ENCODE measurements around the gene PM20D2.

- TF ChIP-seq POLR2A (IDR thresholded peaks at IDR 0.05; ENCODE audit: extremely low read depth, insufficient read length) (peak; percentile 89), CTCF (IDR thresholded peaks at IDR 0.05; ENCODE audit: low read depth, low read length) (no peak)
Observed at GRCh38 chr6:89145956-89146717, at the start of gene PM20D2.
